ENCODE results near the gene BOC.

The BOC gene

DNA sequence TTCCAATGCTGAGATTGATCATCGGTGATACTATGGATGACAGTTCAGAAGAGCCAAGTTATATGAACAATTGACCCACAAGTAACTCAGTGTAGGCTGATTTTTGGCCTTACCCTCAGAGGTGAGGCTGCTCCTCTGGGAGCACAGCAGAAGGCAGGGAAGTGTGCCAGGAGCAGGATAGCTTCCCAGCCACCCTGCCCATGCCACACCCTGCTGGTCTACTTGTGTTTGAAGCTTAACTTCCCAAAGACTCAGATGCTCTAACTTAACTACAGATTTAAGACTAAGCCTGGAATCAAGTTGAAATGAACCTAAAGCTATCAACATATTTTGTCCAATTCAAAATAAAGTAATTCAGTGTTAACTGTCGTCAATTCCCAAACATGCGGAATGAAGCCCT is 77.5 kb downstream of the BOC start:
- no peak for DNase-seq

DNA sequence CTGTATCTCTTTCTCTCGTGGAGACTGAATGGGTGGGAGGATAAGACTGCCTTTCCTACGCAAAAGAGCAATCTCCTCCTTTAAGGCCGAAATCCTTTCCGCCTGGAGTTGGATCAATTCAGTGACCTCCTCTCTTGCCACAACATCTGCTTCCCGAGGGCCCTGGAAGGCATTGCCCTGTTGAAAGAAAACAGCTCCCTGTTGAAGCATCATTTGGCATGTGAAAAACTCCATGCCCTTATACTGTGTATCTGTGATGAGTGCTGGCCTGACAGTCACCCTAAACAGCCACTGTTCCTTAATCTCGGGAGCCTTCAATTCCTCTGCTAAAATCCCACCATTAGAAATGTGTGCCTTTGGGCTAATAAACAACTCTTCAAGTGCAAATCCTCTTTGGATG is 80.2 kb downstream of the BOC start:
- no peak for DNase-seq

DNA sequence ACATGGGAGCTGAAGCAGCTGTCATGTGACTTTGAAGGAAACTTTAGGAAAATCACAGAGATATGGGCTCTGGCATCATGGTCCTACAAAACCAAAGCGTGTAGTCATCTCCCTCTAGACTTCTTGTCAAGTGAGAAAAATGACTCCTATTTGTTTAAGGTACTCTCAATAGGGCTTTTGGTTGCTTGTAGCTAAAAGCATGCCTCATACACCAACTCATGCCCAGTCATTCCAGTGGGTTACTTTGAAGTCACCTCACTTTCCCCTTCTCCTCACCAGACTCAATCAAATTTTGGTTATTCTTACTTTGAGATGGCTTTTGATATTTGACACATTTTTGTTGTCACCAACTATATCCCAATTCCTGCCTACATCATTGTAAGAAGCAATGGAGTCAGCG is 81.6 kb downstream of the BOC start:
- no peak for DNase-seq

DNA sequence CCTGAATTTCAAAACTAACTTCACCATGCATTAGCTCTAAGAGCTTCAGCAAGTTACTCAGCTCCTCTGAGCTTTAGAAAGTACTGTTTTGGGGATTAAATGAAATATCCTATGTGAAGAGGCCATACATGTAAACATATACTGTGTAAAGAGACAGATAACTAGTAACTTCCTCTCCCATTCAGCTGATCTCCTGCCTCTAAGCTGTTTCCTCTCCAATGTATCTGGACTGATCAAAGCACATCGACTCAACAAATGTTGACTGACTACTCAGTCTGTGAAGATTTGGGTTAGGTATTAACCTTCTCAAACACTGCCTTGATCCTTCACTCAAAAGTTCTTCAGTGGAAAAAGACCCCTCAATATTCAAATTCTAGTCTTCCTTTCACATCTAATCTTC is 82.0 kb downstream of the BOC start:
- no peak for DNase-seq

DNA sequence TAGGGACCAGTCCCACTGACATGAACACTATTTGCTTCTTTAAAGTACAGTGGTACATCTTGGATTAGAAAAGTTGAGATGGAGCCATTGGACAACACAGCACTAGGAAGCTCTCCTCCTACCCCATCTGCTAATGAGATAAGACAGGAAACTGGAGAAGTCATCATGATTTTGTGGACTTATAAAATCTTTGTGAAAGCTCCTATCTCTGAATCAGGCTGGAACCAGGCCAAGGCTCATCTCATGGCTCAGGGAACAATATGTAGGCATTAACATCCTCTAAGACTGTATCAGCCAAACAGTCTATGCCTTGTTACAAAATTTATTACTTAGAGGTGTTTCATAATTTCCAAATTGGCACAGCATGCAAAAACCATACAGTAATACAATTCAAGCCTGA is 84.1 kb downstream of the BOC start:
- no peak for DNase-seq

DNA sequence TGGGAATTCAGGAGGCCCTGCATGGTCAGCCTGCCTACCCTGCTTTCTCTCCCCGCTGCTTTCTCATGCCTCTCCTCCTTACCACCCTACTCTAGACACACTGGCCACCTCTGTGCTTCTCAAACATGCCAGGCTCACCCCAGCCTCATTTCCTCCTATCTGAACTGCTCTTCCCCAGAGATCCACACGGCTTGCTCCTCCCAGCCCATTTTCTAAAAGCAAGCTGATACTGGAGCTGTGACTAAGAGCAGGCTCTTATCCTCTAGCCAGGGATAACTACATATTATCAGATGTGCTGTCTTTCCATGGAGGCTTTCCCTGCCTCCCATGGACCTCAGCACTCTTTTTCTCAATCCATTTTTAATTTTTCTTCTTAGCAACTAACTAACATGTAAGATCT is 85.9 kb downstream of the BOC start:
- no peak for DNase-seq

DNA sequence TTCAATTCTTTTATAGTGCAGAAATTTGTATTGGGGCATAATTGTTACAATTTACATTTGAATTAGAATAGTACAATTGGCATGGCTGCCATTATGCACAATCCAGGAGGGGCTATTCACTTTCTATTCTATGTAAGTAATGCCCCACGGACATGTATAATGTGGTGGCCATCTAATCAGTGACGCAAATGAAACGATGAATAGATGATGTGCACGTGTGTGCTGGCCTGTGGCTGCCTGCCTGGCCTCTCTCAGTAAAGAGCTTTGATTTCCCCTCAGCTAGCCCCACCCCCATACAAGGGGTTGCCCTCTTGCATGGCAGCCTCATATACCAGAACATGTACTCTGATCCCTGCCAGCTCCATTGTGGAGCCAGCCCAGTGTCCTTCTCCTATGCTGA is 86.5 kb downstream of the BOC start:
- DNase-seq, result no peak

DNA sequence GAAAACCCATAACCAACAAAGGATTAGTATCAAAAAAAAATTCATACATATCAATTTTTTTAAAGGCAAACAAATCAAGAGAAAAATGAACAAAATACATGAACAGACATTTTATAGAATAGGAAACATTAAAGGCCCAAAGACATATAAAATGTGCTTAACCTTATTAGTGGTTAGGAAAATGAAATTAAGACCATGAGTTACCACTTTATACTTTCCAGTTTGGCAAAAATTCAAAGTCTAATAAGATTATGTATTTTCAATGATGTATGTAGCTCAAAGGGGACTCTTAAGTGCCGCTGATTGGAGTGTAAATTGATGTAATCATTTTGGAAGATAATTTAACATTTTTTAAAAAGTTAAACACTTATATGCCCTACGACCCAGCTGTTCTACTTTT is 89.2 kb downstream of the BOC start:
- DNase-seq, result no peak

DNA sequence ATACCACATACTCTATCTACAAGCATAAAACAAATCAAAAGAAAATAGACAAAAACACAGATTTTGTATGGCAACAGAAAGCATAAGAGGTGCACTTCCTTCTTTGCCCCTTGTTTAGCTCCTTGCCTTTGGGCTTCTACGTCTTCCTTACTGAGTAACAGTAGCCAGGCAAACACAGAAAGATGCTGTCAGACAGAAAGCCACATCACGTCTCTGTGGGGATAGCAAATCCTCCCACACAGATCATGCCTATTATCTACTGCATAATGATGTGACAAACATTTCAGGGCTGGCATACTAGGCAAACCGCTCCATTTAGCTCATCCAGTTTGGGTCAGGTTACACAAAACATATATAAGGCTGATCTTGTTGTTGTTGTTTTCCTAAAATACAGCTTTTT is 92.7 kb downstream of the BOC start:
- no peak for DNase-seq

DNA sequence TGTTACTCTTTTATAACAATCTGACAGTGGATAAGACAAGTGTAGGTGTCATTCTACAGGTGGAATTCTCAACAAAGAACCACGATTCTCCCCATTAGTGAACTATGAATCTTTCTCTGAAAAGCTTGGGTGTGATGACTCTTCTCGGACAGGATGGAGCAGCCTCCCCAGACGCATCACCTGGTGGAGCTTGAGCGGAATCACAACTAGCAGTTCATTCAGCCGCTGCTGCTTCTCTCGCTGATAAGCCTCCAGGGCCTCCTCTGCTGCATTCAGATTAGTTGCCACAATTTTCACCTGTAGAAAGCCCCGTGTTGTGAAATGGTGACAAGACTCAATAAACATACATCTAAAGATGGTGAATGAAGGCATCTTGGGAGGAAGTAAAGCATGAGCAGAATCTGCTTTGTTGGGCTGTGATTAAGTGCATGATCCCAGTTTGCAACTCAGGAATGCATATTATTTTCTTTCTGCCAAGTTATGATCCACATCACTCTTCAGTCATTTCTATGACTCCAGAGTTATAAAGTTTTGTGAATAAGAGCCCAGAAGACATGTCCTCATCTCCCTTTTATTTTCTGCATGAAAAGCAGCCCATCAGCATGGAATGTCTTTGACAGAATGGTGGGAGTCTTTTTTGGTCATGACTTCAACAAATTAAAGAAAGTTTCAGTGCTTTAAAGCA is 93.6 kb downstream of the BOC start:
- DNase-seq, result no peak

DNA sequence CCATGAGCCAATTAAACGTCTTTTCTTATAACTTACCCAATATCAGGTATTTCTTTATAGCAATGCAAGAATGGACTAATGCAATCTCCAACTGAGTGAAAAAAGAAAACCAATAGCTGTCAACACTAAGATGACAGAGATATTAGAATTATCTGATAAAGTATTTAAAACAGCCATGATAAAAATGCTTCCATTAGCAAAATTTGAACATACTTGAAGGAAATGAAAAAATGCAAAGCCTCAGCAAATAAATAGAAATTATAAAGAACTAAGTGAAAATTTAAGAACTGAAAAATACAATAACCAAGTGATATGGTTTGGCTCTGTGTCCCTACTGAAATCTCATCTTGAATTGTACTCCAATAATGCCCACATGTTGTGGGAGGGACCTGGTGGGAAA is 99.6 kb downstream of the BOC start:
- DNase-seq, result no peak

DNA sequence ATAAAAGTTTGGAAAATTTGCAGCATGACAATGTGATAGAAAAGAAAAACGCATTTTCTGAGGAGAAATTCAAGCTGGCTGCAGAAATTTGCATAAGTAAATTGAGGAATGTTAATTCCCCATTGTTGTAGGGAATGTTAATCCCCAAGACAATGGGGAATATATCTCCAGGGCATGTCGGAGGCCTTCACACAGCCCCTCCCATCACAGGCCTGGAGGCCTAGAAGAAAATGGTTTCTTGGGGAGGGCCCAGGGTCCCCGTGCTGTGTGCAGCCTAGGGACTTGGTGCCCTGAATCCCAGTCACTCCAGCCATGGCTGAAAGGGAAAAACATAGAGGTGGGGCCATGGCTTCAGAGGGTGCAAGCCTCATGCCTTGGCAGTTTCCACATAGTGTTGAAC is 101.1 kb downstream of the BOC start:
- no peak for DNase-seq

DNA sequence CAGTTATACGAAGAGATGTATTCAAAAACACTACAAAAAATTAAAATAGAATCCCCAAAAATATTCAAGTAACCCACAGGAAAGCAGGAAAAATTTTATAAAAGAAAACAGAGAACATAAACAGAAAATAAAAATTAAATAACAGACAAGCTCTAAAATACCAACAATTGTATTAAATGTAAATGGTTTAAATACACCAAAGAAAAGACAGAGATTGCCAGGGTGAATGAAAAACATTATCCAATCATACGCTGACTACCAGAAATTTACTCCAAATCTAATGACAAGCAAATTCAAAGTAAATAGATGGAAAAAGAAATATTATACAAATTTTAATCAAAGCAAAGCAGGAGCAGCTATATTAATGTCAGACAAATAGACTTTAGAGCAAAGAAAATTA is 103.6 kb downstream of the BOC start:
- DNase-seq, result no peak

DNA sequence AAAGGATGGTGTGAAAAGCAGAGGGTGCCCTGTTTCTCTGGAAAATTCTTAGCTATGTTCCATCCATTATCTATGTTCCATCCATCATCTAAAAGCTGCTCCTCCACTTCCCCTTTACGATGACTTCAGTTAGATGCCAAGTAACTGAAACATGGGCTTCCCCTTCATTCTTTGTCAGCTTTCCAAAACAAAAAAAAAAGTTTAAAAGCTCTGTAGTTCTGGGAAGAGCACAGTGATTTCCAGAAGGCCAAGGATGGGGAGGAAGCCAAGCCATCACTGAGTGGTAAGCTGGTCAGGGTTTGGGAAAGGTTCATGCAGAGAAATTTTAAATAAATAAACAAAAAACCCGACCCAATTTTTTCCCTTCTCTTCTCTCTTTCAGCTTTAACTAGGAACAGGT is 118.4 kb downstream of the BOC start:
- no peak for DNase-seq

DNA sequence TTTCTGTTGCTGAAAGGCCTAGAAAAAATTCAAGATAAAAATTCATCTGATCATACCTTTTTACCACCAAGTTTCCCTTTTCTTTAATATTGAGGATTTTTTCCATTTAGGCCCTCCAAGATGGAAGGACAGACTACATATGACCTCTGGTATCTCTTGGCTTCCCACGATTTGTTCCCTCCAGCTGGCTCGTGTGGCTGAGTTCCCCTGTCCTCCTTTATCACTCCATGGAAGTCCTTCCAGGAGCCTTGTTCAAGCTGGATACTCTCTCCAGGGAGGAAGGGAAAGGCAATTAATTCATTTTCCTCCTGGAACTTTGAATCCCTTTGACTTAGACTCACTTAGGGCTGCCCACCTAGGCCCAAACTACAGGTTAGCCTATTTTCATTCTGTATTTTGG is 119.4 kb downstream of the BOC start:
- DNase-seq, result no peak

DNA sequence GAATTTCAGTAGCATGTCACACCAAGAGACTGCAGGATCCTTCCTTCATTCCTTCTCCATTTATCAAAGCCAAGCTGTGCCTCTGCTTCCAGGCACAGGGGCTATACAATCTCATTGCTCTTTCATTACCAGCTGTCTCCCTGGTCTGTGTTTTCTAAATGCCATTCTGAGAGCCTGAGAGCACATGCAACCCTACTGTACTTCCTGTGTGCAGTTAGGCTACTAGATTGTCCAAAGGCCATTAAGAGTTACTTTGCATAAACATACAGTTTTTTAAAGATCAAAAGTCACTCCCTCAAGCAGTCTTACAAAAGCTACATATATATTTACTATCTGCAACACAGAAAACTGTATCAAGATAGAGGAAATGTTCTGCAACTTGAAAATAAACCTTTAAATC is 119.8 kb downstream of the BOC start:
- DNase-seq, result no peak

Measured in left hindlimb (tissue), 1 donor.